ENCODE results near the gene TTC9.

DNA sequence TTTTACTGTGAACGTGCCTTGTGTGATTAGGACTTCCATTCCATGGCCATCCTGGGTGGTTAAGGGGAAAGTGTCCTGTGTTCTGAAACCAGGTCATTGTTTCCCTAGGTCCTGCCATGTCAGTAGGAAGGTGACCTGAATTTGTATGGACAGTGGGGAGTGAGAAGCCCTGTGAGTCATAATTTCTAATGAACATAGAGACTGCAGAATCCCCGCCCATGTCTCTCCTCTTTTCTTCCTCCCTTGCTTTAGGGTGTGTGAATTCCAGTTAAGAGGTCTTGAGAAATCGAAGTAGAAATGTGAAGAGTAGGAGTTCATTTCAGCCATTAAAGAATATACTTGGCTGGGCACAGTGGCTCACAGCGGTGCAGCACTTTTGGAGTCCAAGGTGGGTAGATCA is 8.1 kb downstream of the TTC9 start:
- TF ChIP-seq POLR2A (IDR thresholded peaks at IDR 0.05; ENCODE audit: low read length) (no peak), GATA1 (IDR thresholded peaks at IDR 0.05; ENCODE audit: low read depth, low read length) (no peak)

Data from erythroblast (primary cell).